ENCODE measurements around the gene AKT3. TPM values are rescaled to one million over a fixed set of nuclear protein-coding genes. Genes with fewer than 3 reads are reported as not detected.
"Not testable (repeated sequence)": the region's sequence is repeated elsewhere in the genome, so short reads cannot be mapped to it uniquely, and the experiment has no call there.

AKT3 gene
- total and polyA plus RNA-seq, 2 experiments from 2014 or later = 3.5 to 23.4 TPM

DNA sequence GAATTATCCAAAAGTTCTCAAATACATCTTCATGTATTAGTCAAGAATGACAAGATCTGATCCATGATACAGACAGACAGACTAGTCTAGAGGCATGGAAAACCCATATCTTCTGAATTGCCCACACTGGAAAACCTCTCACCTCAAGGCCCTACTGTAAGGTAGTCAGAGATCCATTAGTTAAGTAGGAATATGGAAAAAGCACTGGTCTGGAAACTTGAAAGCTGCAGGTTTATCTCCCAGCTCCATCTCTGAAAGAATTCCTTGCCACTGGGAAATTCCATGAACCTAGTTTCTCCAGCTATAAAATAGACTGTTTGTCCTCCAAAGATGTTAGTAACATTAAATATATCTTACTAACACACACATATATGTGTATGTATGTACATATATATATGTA, 169.2 kb downstream of the AKT3 start:
- H3K4me1 ChIP-seq (ENCODE audit: low read depth) = no peaks in the 10 kb centered on the region

GRCh38 chr1:243672539-243673074, 177.4 kb downstream of the AKT3 start:
- Histone ChIP-seq H3K36me3 (no peaks in the 10 kb centered on the region), H3K4me3 (no peak overlapping the region), H3K4me1 (ENCODE audit: low read depth) (no peaks in the 10 kb centered on the region), H3K9me3 (ENCODE audit: low read depth) (no peaks in the 10 kb centered on the region), H3K27ac (no peak overlapping the region), H3K27me3 (no peaks in the 10 kb centered on the region)
- no peak for DNase-seq (ENCODE audit: low read depth in 1 of 2, low spot score in 1 of 2)
- no peak for TF ChIP-seq CTCF (IDR thresholded peaks at IDR 0.05; ENCODE audit: low read depth, low read length)

More for the DNA sequence above, 169.2 kb downstream of the AKT3 start:
- TF ChIP-seq CTCF (IDR thresholded peaks at IDR 0.05; ENCODE audit: low read depth, low read length) = no peak
- DNase-seq (ENCODE audit: low read depth in 1 of 2, low spot score in 1 of 2) = no peak
- H3K27me3 ChIP-seq = no peaks in the 10 kb centered on the region
- H3K36me3 ChIP-seq = no peaks in the 10 kb centered on the region
- no peaks in the 10 kb centered on the region for H3K9me3 ChIP-seq (ENCODE audit: low read depth)
- no peak overlapping the region for H3K27ac ChIP-seq
- no peak overlapping the region for H3K4me3 ChIP-seq

DNA sequence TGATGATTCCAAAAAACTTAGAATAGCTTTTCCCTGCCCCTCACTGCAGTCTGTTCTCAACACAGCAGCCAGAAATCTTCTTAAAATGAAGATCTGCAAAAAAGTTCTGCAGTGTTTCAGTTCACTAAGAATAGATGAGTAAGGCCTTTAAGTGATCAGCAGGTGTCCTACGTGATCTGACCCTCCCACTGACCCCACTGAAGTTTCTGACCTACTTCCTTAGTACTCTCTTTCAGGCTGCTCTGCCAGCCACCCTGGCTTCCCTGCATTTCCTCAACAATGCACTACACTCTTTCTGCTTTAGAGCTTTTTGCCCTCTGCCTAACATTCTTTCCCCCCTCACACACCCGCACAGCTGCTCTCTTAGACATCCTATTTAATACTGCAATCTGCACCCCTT, 182.5 kb downstream of the AKT3 start:
- H3K4me3 ChIP-seq = no peak overlapping the region
- H3K9me3 ChIP-seq (ENCODE audit: low read depth) = no peaks in the 10 kb centered on the region
- H3K4me1 ChIP-seq (ENCODE audit: low read depth) = no peaks in the 10 kb centered on the region
- no peak overlapping the region for H3K27ac ChIP-seq
- TF ChIP-seq CTCF (IDR thresholded peaks at IDR 0.05; ENCODE audit: low read depth, low read length) = no peak
- DNase-seq (ENCODE audit: low read depth in 1 of 2, low spot score in 1 of 2) = no peak
- no peaks in the 10 kb centered on the region for H3K27me3 ChIP-seq
- peaks cover 3% of the 10 kb centered on the region for H3K36me3 ChIP-seq

DNA sequence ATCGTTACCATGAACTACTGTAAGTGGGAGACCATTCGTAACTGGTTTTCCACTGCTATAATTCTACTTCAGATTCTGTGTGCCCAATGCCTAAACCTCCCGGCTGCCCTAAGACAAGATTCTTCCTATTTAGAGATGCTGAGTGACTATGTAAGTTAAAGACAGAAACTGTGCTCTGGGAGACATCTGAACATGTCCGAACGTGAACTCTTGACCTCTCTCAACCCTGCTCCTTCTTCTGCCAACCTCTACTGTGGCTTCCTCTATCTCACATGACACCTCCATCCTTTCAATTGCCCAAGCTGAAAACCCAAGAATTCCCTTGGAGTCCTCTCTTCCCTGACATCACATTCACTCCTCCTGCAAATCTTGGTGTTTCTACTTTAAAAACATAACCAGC, 182.9 kb downstream of the AKT3 start:
- Histone ChIP-seq H3K27ac (no peak overlapping the region), H3K4me3 (no peak overlapping the region), H3K9me3 (ENCODE audit: low read depth) (no peaks in the 10 kb centered on the region), H3K27me3 (no peaks in the 10 kb centered on the region), H3K36me3 (peaks cover 3% of the 10 kb centered on the region), H3K4me1 (ENCODE audit: low read depth) (no peaks in the 10 kb centered on the region)
- TF ChIP-seq CTCF (IDR thresholded peaks at IDR 0.05; ENCODE audit: low read depth, low read length) = no peak
- no peak for DNase-seq (ENCODE audit: low read depth in 1 of 2, low spot score in 1 of 2)

- H3K9me3 ChIP-seq (ENCODE audit: low read depth) = no peaks in the 10 kb centered on the region
- no peaks in the 10 kb centered on the region for H3K4me1 ChIP-seq (ENCODE audit: low read depth)
- peaks cover 3% of the 10 kb centered on the region for H3K36me3 ChIP-seq
- H3K27ac ChIP-seq = no peak overlapping the region
- no peak for TF ChIP-seq CTCF (IDR thresholded peaks at IDR 0.05; ENCODE audit: low read depth, low read length)
- H3K27me3 ChIP-seq = no peaks in the 10 kb centered on the region
- DNase-seq (ENCODE audit: low read depth in 1 of 2, low spot score in 1 of 2) = no peak
- H3K4me3 ChIP-seq = no peak overlapping the region
Measured at GRCh38 chr1:243663651-243664050, 186.4 kb downstream of the AKT3 start.

- H3K27me3 ChIP-seq; DNase-seq (ENCODE audit: low read depth in 1 of 2, low spot score in 1 of 2); H3K4me1 ChIP-seq (ENCODE audit: low read depth); H3K9me3 ChIP-seq (ENCODE audit: low read depth); H3K27ac ChIP-seq; H3K36me3 ChIP-seq; H3K4me3 ChIP-seq: not testable (repeated sequence)
Measured at GRCh38 chr1:243662169-243662568, 187.9 kb downstream of the AKT3 start.

Measured in cardiac muscle cell (in vitro differentiated cells and primary cell).